Stimulated activated CD4-positive, alpha-beta T cell treated with anti-CD3 and anti-CD28 coated beads, Interleukin-12 subunit alpha, Interleukin-12 subunit beta, amount 100 ng/mL, for 48 hours (primary cell): Measurements from ENCODE around the gene NTN1.
"Not testable (repeated sequence)": the region's sequence is repeated elsewhere in the genome, so short reads cannot be mapped to it uniquely, and the experiment has no call there.

Source experiments
- DNase-seq, 3 donors: peaks; one replicate each; pipeline ENCODE4 v3.0.0-alpha.2; 2020; ENCODE audit warnings: low read depth in 2 of 3, low spot score in 1 of 3

NTN1 gene

GRCh38 chr17:9151740-9152139, 130.4 kb downstream of the NTN1 start:
- DNase-seq = not testable (repeated sequence)

- DNase-seq = no peak
These were observed 137.5 kb downstream of the NTN1 start for GRCh38 chr17:9158544-9159452.

GRCh38 chr17:9162275-9162985, 141.1 kb downstream of the NTN1 start:
- DNase-seq = no peak

GRCh38 chr17:9166788-9167187, 145.5 kb downstream of the NTN1 start:
- DNase-seq = no peak

- DNase-seq = no peak
These were observed 146.1 kb downstream of the NTN1 start for GRCh38 chr17:9167379-9167778.

- DNase-seq = no peak
These were observed 147.8 kb downstream of the NTN1 start for GRCh38 chr17:9169116-9169515.

GRCh38 chr17:9170336-9170735, 149.0 kb downstream of the NTN1 start:
- no peak for DNase-seq

- no peak for DNase-seq
These were observed 149.5 kb downstream of the NTN1 start for GRCh38 chr17:9170853-9171252.

- no peak for DNase-seq
These were observed 152.2 kb downstream of the NTN1 start for GRCh38 chr17:9173386-9173983.

- no peak for DNase-seq
These were observed 153.0 kb downstream of the NTN1 start for GRCh38 chr17:9174312-9174711.

GRCh38 chr17:9174779-9175574, 153.7 kb downstream of the NTN1 start:
- no peak for DNase-seq

GRCh38 chr17:9175700-9176467, 154.6 kb downstream of the NTN1 start:
- DNase-seq = no peak

- no peak for DNase-seq
These were observed 155.9 kb downstream of the NTN1 start for GRCh38 chr17:9177212-9177611.

GRCh38 chr17:9178319-9178718, 157.0 kb downstream of the NTN1 start:
- no peak for DNase-seq

GRCh38 chr17:9179602-9180001, 158.3 kb downstream of the NTN1 start:
- DNase-seq = no peak

- no peak for DNase-seq
These were observed 160.3 kb downstream of the NTN1 start for GRCh38 chr17:9181640-9182039.

- DNase-seq = no peak
These were observed 162.0 kb downstream of the NTN1 start for GRCh38 chr17:9183306-9183705.

- no peak for DNase-seq
These were observed 163.8 kb downstream of the NTN1 start for GRCh38 chr17:9185142-9185541.

- DNase-seq = no peak
These were observed 164.5 kb downstream of the NTN1 start for GRCh38 chr17:9185688-9186284.

- no peak for DNase-seq
These were observed 166.5 kb downstream of the NTN1 start for GRCh38 chr17:9187828-9188227.
